HG02763 (cell line): ENCODE measurements around the gene UNC13A.
"Not testable (repeated sequence)": the region's sequence is repeated elsewhere in the genome, so short reads cannot be mapped to it uniquely, and the experiment has no call there.

ENCODE experiments used
- ATAC-seq: cut with Tn5 transposase; IDR thresholded peaks from one replicate; pipeline ENCODE4 v1.9.1; 2021; ENCODE audit warnings: mild to moderate bottlenecking, moderate library complexity; ENCODE audit not compliant: unreplicated experiment

Gene UNC13A

GRCh38 chr19:17606590-17607185 lies 81.5 kb downstream of the UNC13A start:
- ATAC-seq = no peak

- peak; percentile 56 for ATAC-seq
Observed at GRCh38 chr19:17605761-17606589, 82.2 kb downstream of the UNC13A start.

DNA sequence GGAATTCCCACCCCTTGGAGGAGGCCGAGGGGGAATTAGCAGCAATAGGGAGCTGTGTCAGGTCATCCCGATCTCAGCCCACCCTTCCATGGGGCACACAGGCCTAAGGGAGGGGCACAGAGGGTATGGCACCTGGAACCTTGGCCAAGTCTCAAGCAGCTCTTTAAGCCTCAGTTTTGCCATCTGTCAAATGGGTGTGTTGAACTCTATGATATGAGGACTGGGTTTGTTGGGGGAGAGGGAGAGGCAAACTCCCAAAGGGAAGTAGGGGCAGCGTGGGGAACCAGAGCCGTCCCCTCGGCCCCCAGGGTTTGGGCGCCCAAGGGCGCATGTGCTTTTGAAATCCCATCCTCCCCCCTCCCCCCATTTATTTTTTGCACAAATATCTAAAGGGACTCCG lies 83.0 kb downstream of the UNC13A start:
- no peak for ATAC-seq

- ATAC-seq = no peak
Observed at GRCh38 chr19:17604372-17605025, 83.7 kb downstream of the UNC13A start.

DNA sequence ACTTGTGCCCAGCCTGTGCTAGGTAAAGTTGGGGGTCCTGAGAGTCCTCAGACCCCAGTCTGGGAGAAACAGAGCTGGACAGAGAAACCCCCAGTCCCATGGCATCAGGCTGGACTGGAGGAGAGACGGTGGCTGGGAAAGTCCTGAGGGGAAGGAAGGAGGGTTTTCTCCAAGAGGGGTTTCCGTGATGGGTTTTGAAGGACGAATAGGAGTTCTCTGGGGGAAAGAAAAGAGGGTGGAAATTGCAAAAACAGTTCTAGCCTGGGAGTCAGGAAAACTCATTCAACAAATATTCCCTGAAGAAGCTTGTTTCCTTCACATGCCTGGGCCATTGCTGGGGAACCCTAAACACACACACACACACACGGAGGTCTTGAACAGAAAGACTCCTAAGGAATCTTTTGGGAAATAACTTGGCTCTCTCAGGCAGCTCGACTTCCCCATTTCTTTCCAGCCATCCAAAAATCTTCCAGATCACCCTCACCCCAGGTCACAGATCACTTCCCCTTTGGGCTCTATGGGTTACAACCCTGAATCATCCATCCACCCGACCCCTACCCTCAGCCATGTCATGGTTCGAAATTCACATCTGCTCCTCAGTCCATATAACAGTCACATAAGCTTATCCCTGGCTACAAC lies 85.2 kb downstream of the UNC13A start:
- no peak for ATAC-seq

- ATAC-seq = no peak
Observed at GRCh38 chr19:17602217-17602616, 85.9 kb downstream of the UNC13A start.

DNA sequence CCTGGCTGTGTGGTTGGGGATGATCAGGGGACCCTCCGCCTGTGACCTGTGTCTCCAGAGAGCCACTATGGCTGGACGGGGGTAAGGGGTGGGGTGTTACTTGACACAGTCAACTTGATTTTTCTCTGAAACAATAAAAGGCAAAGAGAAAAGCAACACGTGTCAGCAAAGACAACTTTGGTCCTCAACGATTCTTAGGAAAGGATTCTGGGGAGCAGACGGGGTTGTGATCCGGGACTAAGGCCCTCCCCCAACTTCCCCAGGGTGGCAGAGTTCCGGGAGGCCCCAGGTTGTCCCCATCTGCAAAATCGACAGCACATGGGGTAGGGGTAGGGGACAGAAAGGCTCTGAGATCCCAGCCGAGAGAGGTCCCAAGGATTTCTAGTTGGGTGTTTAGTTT lies 86.5 kb downstream of the UNC13A start:
- ATAC-seq = no peak

GRCh38 chr19:17599780-17600179 lies 88.4 kb downstream of the UNC13A start:
- no peak for ATAC-seq

- no peak for ATAC-seq
Observed at GRCh38 chr19:17598953-17599352, 89.2 kb downstream of the UNC13A start.

- ATAC-seq = not testable (repeated sequence)
Observed at GRCh38 chr19:17598063-17598462, 90.1 kb downstream of the UNC13A start.

DNA sequence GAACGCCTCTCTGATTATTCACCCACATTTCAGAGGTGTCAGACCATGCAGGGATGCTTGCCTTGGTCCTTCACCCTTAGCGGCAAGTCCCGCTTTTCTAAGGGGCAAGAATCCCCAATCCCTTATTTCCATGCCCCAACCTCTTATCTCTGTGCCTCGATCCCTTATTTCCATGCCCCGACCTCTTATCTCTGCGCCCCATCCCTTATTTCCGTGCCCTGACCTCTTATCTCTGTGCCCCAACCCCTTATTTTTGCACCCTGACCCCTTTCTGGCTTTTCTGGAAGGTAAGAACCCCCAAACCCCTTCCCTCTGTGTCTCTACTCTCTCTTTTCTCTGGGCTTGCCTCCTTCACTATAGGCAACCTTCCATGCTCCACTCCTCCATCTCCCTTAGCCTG lies 93.9 kb downstream of the UNC13A start:
- not testable (repeated sequence) for ATAC-seq

GRCh38 chr19:17590866-17591265 lies 97.3 kb downstream of the UNC13A start:
- no peak for ATAC-seq

DNA sequence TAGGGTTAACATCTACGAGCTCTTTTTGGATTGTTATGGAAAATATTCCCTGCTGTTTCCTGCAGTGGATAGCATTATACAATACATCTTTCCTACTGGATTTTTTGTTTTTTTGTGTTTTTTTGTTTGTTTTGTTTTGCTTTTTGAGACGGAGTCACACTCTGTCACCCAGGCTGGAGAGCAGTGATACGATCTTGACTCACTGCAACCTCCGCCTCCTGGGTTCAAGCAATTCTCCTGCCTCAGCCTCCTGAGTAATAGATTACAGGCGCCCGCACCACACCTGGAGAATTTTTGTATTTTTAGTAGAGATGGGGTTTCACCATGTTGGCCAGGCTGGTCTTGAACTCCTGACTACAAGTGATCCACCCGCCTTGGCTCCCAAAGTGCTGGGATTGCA lies 102.8 kb downstream of the UNC13A start:
- ATAC-seq = not testable (repeated sequence)

- no peak for ATAC-seq
Observed at GRCh38 chr19:17584132-17584531, 104.0 kb downstream of the UNC13A start.

DNA sequence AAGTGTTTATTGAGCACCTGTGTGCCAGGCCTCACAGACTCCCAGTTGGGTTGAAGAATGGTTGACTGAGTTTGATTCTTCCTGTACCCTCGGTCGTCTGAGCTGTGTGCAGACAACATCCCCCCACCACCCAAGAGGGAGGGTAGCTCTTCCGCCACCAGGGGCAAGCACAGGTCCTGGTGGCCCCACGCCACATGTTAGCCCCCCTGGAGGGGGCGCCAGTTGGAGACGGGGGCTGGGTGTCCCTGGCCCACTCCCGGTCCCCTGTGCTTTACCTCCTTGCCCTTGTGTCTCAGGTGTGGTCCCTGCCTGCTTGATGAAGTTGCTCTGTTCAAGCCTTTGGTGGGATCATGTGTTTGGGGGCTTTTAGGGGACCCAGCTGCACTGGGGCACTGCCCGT lies 105.5 kb downstream of the UNC13A start:
- no peak for ATAC-seq

DNA sequence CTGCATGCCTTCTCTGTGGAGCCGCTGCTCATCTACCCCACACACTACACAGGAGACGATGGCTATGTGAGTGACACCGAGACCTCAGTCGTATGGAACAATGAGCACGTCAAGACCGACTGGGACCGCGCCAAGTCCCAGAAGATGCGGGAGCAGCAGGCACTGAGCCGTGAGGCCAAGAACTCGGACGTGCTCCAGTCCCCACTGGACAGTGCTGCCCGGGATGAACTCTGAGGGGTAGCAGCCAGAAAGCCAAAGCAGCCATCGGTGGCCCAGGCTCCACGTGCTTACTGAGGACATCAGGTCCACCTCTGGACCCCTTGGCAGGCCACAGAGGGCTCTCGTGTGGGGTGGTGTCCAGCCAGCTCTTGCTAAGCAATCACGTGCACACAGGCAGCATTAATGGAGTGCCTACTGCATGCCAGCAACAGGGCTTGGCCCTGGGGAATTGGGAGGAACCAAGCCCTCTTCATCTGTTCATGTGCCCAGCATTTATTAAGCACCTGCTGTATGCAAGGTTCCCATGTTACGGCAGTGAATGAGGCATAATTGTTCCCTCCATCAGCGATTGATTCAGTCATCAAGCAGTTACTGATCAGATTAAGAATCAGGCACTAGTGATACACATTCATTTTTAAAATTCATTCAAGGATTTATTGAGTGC lies 106.8 kb downstream of the UNC13A start:
- ATAC-seq = no peak

GRCh38 chr19:17580470-17581144 lies 107.5 kb downstream of the UNC13A start:
- ATAC-seq = no peak

DNA sequence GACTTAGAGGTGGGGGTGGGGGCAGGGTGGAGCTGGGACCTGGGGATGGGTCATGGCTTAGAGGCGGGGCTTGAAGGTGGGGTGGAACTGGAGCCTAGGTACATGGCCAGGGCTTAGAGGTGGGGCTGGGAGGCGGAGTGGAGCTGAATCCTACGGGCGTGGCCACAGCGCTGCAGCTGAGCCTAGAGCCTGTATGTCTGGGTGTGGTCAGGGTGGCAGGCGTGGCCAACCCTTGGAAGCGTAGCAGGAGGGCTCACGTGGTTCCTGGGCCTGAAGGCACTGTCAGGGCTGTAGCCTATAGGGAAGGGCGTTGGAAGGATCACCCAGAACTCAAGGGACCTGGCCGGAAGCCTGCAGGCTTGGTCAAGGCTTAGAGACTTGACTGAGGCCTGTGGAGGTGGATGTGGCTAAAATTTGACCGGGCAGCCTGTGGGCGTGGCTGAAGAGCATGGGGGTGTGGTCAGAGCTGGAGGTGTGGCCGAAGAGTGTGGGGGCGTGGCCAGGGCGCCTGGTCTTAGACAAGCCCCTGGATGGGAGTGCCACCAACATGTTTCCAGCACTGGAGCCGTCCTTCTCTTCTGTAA lies 108.4 kb downstream of the UNC13A start:
- no peak for ATAC-seq

- ATAC-seq = no peak
Observed at GRCh38 chr19:17577457-17578097, 110.6 kb downstream of the UNC13A start.
